ENCODE data around the gene JUND. TPM values are rescaled to one million over a fixed set of nuclear protein-coding genes. Genes with fewer than 3 reads are reported as not detected.

The JUND gene
- total RNA-seq, 4 donors from 2014 or later: 629 to 753 (median 680) TPM

- H3K4me3 ChIP-seq: peak within 1 kb of the TSS; percentile 64 to 83 (median 72)
- TF ChIP-seq POLR2A (IDR thresholded peaks at IDR 0.05) (peak; percentile 95 to 97), CTCF (IDR thresholded peaks at IDR 0.05) (peak in 5 of 6 experiments; percentile 46 to 58 (median 51))
- peaks cover 16 to 52% (median 37%) of the 10 kb centered on the region in 4 donors for H3K4me1 ChIP-seq
- no peaks in the 10 kb centered on the region for H3K27me3 ChIP-seq
- peak within 1 kb of the TSS; percentile 88 to 97 (median 94) for H3K27ac ChIP-seq
- H3K36me3 ChIP-seq: no peaks in the 10 kb centered on the region
- peak; percentile 99 to 100 (median 100) for DNase-seq
- H3K9me3 ChIP-seq: no peaks in the 10 kb centered on the region
Observed at GRCh38 chr19:18322759-18323460, 41.5 kb upstream of the JUND start, which contains the start of gene LSM4. LSM4 (minus strand) TSS chr19:18323076; CDS start chr19:18323020, 56 bp downstream.

GRCh38 chr19:18322318-18322758, 40.9 kb upstream of the JUND start:
- Histone ChIP-seq H3K9me3 (no peaks in the 10 kb centered on the region), H3K4me3 (peak overlapping the region; percentile 64 to 83 (median 72)), H3K27ac (peak overlapping the region; percentile 88 to 97 (median 94)), H3K4me1 (peaks cover 16 to 57% (median 39%) of the 10 kb centered on the region in 4 donors), H3K36me3 (no peaks in the 10 kb centered on the region), H3K27me3 (no peaks in the 10 kb centered on the region)
- TF ChIP-seq CTCF (IDR thresholded peaks at IDR 0.05): peak in 2 of 6 experiments; percentile 16 to 26
- peak in 1 of 2 donors; percentile 59 for TF ChIP-seq POLR2A (IDR thresholded peaks at IDR 0.05)
- DNase-seq: peak; percentile 71 to 91 (median 81)

DNA sequence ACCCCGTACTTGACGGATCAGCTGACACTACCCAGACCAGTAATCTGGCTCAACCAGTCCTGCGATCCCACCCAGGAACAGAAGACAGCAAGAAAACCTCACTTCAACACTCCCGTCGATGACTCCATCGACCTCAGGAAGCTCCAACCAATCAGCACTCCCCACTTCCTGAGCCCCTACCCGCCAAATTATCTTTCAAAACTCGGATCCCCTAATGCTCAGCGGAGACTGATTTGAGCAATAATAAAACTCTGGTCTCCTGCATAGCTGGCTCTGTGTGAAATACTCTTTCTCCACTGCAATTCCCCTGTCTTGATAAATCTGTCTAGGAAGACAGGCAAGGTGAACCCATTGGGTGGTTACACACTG, 40.3 kb upstream of the JUND start:
- Histone ChIP-seq H3K4me1 (peaks cover 16 to 62% (median 39%) of the 10 kb centered on the region in 4 donors), H3K36me3 (no peaks in the 10 kb centered on the region), H3K4me3 (peak overlapping the region in 2 of 4 donors; percentile 67 to 77), H3K9me3 (no peaks in the 10 kb centered on the region), H3K27ac (peak overlapping the region; percentile 88 to 97 (median 94)), H3K27me3 (no peaks in the 10 kb centered on the region)
- DNase-seq: no peak
- no peak for TF ChIP-seq CTCF (IDR thresholded peaks at IDR 0.05)
- no peak for TF ChIP-seq POLR2A (IDR thresholded peaks at IDR 0.05)

DNA sequence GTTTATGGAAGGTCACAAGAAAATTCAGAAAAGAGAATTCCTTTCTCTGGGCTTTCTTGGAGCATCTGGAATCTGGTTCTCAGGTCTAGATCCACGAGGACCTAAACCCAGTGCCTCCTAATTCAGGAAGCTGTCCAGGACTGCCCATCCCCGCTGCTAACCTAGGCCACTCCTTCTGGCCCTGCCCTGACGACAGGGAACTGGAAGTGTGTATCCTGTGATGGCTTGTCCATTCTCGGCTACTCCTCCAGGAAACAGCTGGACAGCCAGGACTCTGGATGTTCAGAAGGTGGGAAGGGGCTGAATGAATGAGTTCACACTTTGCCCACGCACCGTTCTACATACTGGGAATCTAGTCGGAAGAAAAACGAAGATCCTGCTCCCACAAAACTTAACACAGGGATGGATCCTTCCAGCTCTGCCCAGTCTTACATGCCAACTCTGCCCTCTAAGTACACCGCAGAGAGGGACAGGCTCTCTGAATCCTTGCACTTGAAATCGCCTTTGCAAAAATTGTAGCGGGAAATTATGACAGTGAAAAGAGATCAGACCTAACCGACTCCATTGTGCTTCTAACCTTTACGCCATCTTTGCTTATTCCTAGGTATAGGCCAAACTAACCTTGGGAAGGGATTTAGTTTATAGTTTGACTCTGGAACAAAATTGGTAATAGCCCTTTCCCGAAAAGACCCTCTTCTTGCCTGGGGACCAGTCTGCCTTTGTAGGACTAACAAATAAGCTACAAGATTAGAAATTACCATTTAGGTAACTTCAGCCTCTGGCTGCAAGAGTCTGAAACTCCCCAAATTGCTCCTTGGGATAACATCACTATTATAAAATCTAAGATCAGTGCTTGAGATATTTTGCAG, 39.7 kb upstream of the JUND start:
- no peaks in the 10 kb centered on the region for H3K9me3 ChIP-seq
- H3K4me3 ChIP-seq: peak overlapping the region in 2 of 4 donors; percentile 67 to 77
- peak in 2 of 3 donors; percentile 84 to 86 for DNase-seq
- no peaks in the 10 kb centered on the region for H3K27me3 ChIP-seq
- peaks cover 16 to 65% (median 39%) of the 10 kb centered on the region in 4 donors for H3K4me1 ChIP-seq
- TF ChIP-seq CTCF (IDR thresholded peaks at IDR 0.05) (no peak), POLR2A (IDR thresholded peaks at IDR 0.05) (peak; percentile 80 to 91)
- peak overlapping the region; percentile 88 to 97 (median 94) for H3K27ac ChIP-seq
- no peaks in the 10 kb centered on the region for H3K36me3 ChIP-seq

DNA sequence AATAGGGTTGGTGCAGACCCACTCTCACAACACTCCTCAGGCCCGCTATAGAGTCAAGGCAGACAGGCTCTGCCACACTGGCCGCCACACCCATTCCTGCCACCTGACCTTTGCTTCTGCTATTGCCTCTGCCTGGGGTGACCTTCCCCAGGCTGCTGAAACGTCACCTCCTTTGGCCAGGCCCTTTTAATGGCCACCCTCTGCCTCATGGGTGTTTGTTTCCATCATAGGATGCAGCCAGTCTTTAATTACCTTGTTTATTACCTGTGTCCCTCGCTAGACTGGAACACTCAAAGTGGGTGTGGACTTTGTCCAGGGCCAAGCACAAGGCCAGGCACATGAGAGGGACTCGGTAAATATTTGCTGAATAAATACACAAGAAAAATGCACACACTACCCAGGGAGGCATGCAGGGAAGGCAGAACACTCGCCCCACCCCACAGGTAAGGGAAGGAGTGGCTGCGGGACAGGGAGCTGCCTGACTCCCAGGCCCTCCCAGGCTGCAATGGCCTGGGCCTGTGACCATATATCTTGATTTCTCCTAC, 38.2 kb upstream of the JUND start:
- Histone ChIP-seq H3K36me3 (no peaks in the 10 kb centered on the region), H3K27me3 (no peaks in the 10 kb centered on the region), H3K4me3 (peak overlapping the region in 2 of 4 donors; percentile 22 to 23), H3K27ac (peak overlapping the region; percentile 14 to 97 (median 94)), H3K4me1 (peaks cover 16 to 65% (median 39%) of the 10 kb centered on the region in 4 donors), H3K9me3 (no peaks in the 10 kb centered on the region)
- TF ChIP-seq CTCF (IDR thresholded peaks at IDR 0.05) (no peak), POLR2A (IDR thresholded peaks at IDR 0.05) (peak; percentile 79 to 92)
- peak in 2 of 3 donors; percentile 90 for DNase-seq

Measured in Peyer's patch (tissue), 4 donors.